B cell (primary cell): Measurements from ENCODE around the gene FSTL3. TPM values are rescaled to one million over a fixed set of nuclear protein-coding genes. Genes with fewer than 3 reads are reported as not detected.

ENCODE experiments used
- ATAC-seq: fragments of 200-7000 bp; cut with Tn5 transposase; one replicate; pipeline ENCODE4 v1.10.0; 2021; ENCODE audit warnings: low read depth, mild to moderate bottlenecking, moderate number of reproducible peaks, moderate library complexity
- CTCF ChIA-PET: fragments of 350-600 bp; sonication (Branson Sonifier 250); formaldehyde crosslinking; loops from one replicate; lab custom pipeline; 2021; ENCODE audit warnings: antibody characterized with exemption, inconsistent platforms; lab: Charles Lee
- POLR2A ChIA-PET: fragments of 350-600 bp; sonication (Branson Sonifier 250); formaldehyde crosslinking; loops from one replicate; lab custom pipeline; 2021; ENCODE audit warnings: antibody characterized with exemption; lab: Charles Lee
- DNase-seq: peaks from one replicate; pipeline ENCODE4 v3.0.0; 2013
- H2AFZ ChIP-seq: 2 replicates; pipeline ENCODE4 v1.6.1; 2012; ENCODE audit warnings: mild to moderate bottlenecking, low read depth, low read length; ENCODE audit not compliant: insufficient read depth, poor library complexity, severe bottlenecking
- H3K27ac ChIP-seq, 2 donors: 1 replicate in 1 of 2; 2 replicates in 1 of 2; pipeline ENCODE4 v1.5.1; 2012 to 2013; ENCODE audit warnings: low read length in 2 of 2, mild to moderate bottlenecking in 2 of 2, moderate library complexity in 1 of 2
- H3K27me3 ChIP-seq, 4 experiments: fragments of 200-600 bp in 1 of 4; sonication (generic) in 1 of 4; replicated peaks in 1 of 4; 1 replicate in 2 of 4; 2 replicates in 2 of 4; pipeline versions ENCODE4 v1.6.1 to v1.7.0; 2013 to 2016; ENCODE audit warnings: low read length in 3 of 4, mild to moderate bottlenecking in 2 of 4, mixed read lengths in 1 of 4, moderate library complexity in 1 of 4; ENCODE audit not compliant: insufficient read depth in 4 of 4, control insufficient read depth in 3 of 4; ENCODE audit errors: control extremely low read depth in 1 of 4
- H3K36me3 ChIP-seq, 2 experiments: replicated peaks in 1 of 2; 1 replicate in 1 of 2; 2 replicates in 1 of 2; pipeline versions ENCODE4 v1.6.1 to v1.7.1; 2013; ENCODE audit warnings: low read length in 1 of 2; ENCODE audit not compliant: insufficient read depth in 2 of 2, control insufficient read depth in 1 of 2; ENCODE audit errors: control extremely low read depth in 1 of 2, extremely low read depth in 1 of 2
- H3K4me1 ChIP-seq, 2 donors: fragments of 200-600 bp in 1 of 2; sonication (generic) in 1 of 2; 1 replicate in 1 of 2; 2 replicates in 1 of 2; pipeline versions ENCODE4 v1.5.1 to v1.6.1; 2013 to 2017; ENCODE audit warnings: low read length in 2 of 2; ENCODE audit not compliant: control insufficient read depth in 2 of 2, insufficient read depth in 2 of 2
- H3K4me2 ChIP-seq: replicated peaks from 2 replicates; pipeline ENCODE3; 2012; ENCODE audit warnings: mild to moderate bottlenecking, low read depth, low read length; ENCODE audit not compliant: poor library complexity, severe bottlenecking
- H3K4me3 ChIP-seq, 5 experiments: fragments of 200-600 bp in 1 of 5; sonication (generic) in 1 of 5; 1 replicate in 3 of 5; 2 replicates in 2 of 5; pipeline versions ENCODE4 v1.5.1 to v1.7.0; 2011 to 2016; ENCODE audit warnings: low read length in 4 of 5, mild to moderate bottlenecking in 4 of 5, low read depth in 2 of 5, control low read depth in 1 of 5, moderate library complexity in 1 of 5; ENCODE audit not compliant: insufficient read depth in 1 of 5; ENCODE audit errors: control extremely low read depth in 1 of 5, extremely low read depth in 1 of 5
- H3K79me2 ChIP-seq: fragments of 200-600 bp; sonication (generic); one replicate; pipeline ENCODE4 v1.6.0; 2016; ENCODE audit warnings: low read length; ENCODE audit not compliant: control insufficient read depth, insufficient read depth
- H3K9ac ChIP-seq: fragments of 200-600 bp; sonication (generic); 2 replicates; pipeline ENCODE4 v1.6.1; 2017; ENCODE audit warnings: mild to moderate bottlenecking, low read length, moderate library complexity
- H3K9me3 ChIP-seq, 3 donors: one replicate each; pipeline versions ENCODE4 v1.6.1 to v1.7.1; 2013; ENCODE audit warnings: low read length in 2 of 3; ENCODE audit not compliant: control insufficient read depth in 2 of 3, insufficient read depth in 1 of 3; ENCODE audit errors: control extremely low read depth in 1 of 3
- H4K20me1 ChIP-seq: 2 replicates; pipeline ENCODE4 v1.6.0; 2012; ENCODE audit warnings: mild to moderate bottlenecking, low read length; ENCODE audit not compliant: insufficient read depth, control insufficient read depth, poor library complexity, severe bottlenecking
- H3K27ac Mint-ChIP-seq: one replicate; pipeline ENCODE4 v1.8.0; 2021; ENCODE audit warnings: mixed read lengths
- H3K27me3 Mint-ChIP-seq: one replicate; pipeline ENCODE4 v1.8.0; 2021; ENCODE audit warnings: mixed read lengths
- H3K4me1 Mint-ChIP-seq: one replicate; pipeline ENCODE4 v1.8.0; 2021; ENCODE audit warnings: mixed read lengths
- H3K4me3 Mint-ChIP-seq: one replicate; pipeline ENCODE4 v1.8.0; 2021; ENCODE audit warnings: mixed read lengths
- H3K9me3 Mint-ChIP-seq: one replicate; pipeline ENCODE4 v1.8.0; 2022; ENCODE audit warnings: mixed read lengths; ENCODE audit not compliant: insufficient read depth
- EZH2 ChIP-seq: IDR thresholded peaks from 2 replicates; pipeline ENCODE4 v1.6.1; 2012; ENCODE audit warnings: borderline replicate concordance, low read depth, mild to moderate bottlenecking, moderate library complexity, low read length; ENCODE audit not compliant: insufficient read depth, poor library complexity, severe bottlenecking
- WGBS: methylation state at CpG from one replicate; pipeline ENCODE4 v1.1.5; 2013; ENCODE audit warnings: missing lambda C conversion rate; ENCODE audit not compliant: insufficient coverage; 5-methylcytosine and 5-hydroxymethylcytosine counted together
- intact Hi-C: fragments of 100-400 bp; cut with micrococcal nuclease; formaldehyde crosslinking; loops from one replicate; pipeline ENCODE4 v1.10.0; 2022
- polyA plus RNA-seq: library from polyadenylated mRNA; depleted of rRNA; stranded (reverse); fragments of >200 nt; gene quantifications from 2 replicates; pipeline ENCODE4 v1.2.3, GENCODE V29; 2012
- total RNA-seq, 2 donors: library from RNA; stranded (reverse); fragments of 120-200 nt in 1 of 2; gene quantifications; 1 replicate in 1 of 2; 2 replicates in 1 of 2; pipeline versions ENCODE4 v1.2.3 to v1.2.4, GENCODE V29; 2013 to 2022
- TF ChIP-seq, protein P1 (sequence below): fragments of 200-600 bp; IDR thresholded peaks from one replicate; pipeline ENCODE4 v1.8.0; 2022; ENCODE audit warnings: antibody characterized with exemption, mild to moderate bottlenecking

Gene FSTL3
- total and polyA plus RNA-seq, 2 donors (not counting 1 experiment from before 2014, with no cell fraction given): 2.6 to 5.8 TPM

DNA sequence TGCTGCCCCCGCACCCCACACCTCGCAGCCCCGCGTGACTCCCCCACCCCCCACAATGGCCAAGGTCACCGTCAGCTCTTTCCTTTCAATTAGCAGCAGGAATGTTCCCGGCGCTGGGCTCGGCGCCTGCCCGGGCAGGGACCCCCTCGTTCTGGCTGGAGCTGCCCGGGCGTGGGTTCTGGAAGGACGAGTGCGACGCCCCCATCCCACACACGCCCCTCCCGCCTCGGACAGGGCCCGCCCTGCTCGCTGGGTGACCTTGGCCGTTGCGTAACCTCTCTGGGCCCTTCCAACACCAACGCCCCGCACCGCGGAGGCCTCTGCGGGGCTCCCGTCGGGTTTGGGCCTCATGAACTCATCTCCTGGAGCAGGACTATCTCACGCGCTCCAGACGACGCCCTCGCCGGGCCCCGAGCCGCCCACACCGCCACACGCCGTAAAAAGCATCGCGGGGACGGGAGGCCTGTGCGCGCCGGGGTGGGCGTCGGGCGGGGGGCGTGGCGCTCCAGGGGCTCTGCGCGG, 42.9 kb downstream of the FSTL3 start:
- no peak overlapping the region for H2AFZ ChIP-seq
- Mint-ChIP-seq H3K4me3 (no peak overlapping the region), H3K27ac (no peak overlapping the region), H3K27me3 (peaks cover 18% of the 10 kb centered on the region), H3K9me3 (peaks cover 6% of the 10 kb centered on the region), H3K4me1 (peaks cover 11% of the 10 kb centered on the region)
- H4K20me1 ChIP-seq: no peaks in the 10 kb centered on the region
- H3K4me2 ChIP-seq: peak overlapping the region; percentile 1
- intact Hi-C loops: no loop called here
- ATAC-seq (no peak), DNase-seq (no peak)
- H3K9ac ChIP-seq: no peak overlapping the region
- 75% methylated on average over 47 of the region's 54 CpGs for WGBS
- peaks cover 14 to 22% of the 10 kb centered on the region in 2 donors for H3K4me1 ChIP-seq
- POLR2A ChIA-PET: no interaction called here
- CTCF ChIA-PET: no interaction called here
- peaks cover 0 to 39% (median 7%) of the 10 kb centered on the region in 4 experiments for H3K27me3 ChIP-seq
- H3K9me3 ChIP-seq: peaks cover 0 to 28% (median 3%) of the 10 kb centered on the region in 3 donors
- no peaks in the 10 kb centered on the region for H3K79me2 ChIP-seq
- TF ChIP-seq, protein P1, sequence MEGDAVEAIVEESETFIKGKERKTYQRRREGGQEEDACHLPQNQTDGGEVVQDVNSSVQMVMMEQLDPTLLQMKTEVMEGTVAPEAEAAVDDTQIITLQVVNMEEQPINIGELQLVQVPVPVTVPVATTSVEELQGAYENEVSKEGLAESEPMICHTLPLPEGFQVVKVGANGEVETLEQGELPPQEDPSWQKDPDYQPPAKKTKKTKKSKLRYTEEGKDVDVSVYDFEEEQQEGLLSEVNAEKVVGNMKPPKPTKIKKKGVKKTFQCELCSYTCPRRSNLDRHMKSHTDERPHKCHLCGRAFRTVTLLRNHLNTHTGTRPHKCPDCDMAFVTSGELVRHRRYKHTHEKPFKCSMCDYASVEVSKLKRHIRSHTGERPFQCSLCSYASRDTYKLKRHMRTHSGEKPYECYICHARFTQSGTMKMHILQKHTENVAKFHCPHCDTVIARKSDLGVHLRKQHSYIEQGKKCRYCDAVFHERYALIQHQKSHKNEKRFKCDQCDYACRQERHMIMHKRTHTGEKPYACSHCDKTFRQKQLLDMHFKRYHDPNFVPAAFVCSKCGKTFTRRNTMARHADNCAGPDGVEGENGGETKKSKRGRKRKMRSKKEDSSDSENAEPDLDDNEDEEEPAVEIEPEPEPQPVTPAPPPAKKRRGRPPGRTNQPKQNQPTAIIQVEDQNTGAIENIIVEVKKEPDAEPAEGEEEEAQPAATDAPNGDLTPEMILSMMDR: no peak
- TF ChIP-seq EZH2: no peak
- H3K36me3 ChIP-seq: no peaks in the 10 kb centered on the region
- H3K27ac ChIP-seq: no peak overlapping the region
- no peak overlapping the region for H3K4me3 ChIP-seq

DNA sequence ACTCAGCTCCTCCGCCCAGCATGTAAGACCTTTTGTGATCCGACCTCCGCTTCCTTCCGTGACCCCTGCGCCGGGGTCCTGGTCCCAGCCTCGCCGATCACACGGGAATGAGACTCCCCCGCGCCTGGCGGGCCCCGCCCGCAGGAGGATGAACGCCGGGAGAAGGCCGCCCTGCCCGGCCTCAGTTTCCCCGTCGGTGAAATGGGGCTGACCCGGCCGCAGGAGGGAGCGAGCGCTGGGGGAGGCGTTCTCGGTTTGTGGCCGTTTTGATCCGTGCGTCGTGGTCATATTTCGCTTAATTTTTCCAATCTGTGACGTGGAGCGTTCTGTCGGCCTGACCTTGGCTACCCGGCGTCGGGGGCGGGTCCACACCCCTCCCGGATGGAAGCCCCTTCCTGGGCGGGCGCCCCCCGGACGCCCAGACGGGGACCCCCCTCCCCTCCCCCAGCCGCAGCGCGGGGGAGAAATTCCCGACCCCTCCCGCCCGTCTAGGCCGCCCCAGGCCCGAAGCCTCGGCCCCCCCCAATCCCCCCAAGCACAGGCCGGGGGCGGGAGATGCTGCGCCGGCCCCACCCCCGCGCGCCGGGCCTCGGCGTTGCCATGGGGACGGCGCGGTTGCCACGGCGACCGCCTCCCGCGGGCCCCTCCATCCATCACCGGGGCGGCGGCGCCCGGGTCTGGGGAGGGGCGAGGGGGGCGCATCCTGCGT, 43.6 kb downstream of the FSTL3 start:
- Histone ChIP-seq H2AFZ (no peak overlapping the region), H3K4me1 (peaks cover 14 to 22% of the 10 kb centered on the region in 2 donors), H3K79me2 (no peaks in the 10 kb centered on the region), H3K4me2 (peak overlapping the region; percentile 1), H3K27ac (no peak overlapping the region), H3K9ac (no peak overlapping the region), H3K4me3 (no peak overlapping the region), H3K27me3 (peaks cover 0 to 39% (median 7%) of the 10 kb centered on the region in 4 experiments), H3K36me3 (no peaks in the 10 kb centered on the region), H3K9me3 (peaks cover 0 to 26% (median 3%) of the 10 kb centered on the region in 3 donors), H4K20me1 (no peaks in the 10 kb centered on the region)
- ATAC-seq (no peak), DNase-seq (no peak)
- H3K27me3 Mint-ChIP-seq: peaks cover 18% of the 10 kb centered on the region
- TF ChIP-seq, protein P1: no peak
- peak; percentile 37 for TF ChIP-seq EZH2
- peaks cover 6% of the 10 kb centered on the region for H3K9me3 Mint-ChIP-seq
- no peak overlapping the region for H3K4me3 Mint-ChIP-seq
- peaks cover 11% of the 10 kb centered on the region for H3K4me1 Mint-ChIP-seq
- CTCF ChIA-PET: no interaction called here
- intact Hi-C loops: no loop called here
- WGBS: 18% methylated on average over 62 of the region's 79 CpGs
- H3K27ac Mint-ChIP-seq: no peak overlapping the region
- POLR2A ChIA-PET: no interaction called here
